DMS53 treated with DMSO at 0.1 percent for 48 hours (cell line): ENCODE data around the gene MUC21.
"Not testable (repeated sequence)": the region's sequence is repeated elsewhere in the genome, so short reads cannot be mapped to it uniquely, and the experiment has no call there.

ENCODE experiments used
- DNase-seq: peaks from one replicate; lab custom pipeline; 2025; ENCODE audit not compliant: unreplicated experiment; lab: John Stamatoyannopoulos, UW

MUC21 gene

DNA sequence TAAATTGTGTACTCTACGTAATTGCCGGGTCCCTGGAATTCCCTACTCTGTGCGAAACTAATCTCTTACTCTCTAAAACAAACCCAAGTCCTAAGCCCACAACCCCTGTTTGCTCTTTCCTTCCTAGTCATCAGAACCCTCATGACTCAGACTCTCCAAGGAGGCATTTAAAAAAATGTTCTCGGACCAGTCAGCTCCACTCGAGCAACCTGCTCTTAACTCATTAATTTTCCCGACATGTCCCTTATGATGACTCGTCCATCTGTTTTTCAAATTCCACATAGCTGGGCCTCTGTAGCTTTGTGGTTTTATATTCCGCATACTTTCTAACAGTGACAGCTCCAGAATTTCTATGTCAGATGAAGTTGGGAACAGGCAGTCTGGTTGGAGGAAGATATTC, 24.2 kb downstream of the MUC21 start:
- DNase-seq = no peak

DNA sequence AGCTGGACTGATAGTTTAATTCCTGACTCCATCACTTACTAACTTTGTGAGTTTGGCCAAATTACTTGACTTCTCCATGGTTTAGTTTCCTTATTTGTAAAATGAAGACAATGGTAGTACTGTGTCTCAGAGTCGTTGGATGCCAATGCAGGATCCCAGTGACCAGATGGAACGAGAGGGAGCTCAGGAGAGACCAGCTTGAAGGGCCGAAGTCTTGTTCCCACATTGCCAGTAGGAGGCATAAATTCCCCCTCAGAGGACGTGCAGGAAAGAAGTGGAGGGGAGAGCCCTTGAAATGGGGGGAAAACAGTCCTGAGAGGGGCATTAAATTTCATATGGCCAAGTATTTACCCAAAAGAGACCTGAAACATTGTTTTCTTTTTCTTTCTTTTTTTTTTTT, 24.6 kb downstream of the MUC21 start:
- no peak for DNase-seq

DNA sequence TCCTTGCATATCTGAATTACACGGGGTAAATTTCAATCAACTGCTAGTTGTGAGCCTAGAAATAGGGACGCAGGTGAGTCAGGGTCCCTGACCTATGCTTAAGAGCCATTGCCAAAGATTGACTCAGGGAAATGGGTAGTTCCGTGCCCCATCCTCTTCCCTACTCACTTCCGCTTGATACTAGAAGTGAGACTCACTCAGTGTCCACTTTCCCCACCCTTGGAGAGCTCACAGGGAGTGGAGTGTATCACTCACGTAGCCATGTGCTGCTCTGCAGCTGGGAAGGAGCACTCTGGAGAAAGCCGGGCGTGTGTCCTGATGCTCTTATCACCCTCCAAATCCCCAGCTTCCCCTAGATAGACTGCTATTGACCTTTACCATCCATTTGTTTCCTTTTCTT, 26.2 kb downstream of the MUC21 start:
- no peak for DNase-seq

DNA sequence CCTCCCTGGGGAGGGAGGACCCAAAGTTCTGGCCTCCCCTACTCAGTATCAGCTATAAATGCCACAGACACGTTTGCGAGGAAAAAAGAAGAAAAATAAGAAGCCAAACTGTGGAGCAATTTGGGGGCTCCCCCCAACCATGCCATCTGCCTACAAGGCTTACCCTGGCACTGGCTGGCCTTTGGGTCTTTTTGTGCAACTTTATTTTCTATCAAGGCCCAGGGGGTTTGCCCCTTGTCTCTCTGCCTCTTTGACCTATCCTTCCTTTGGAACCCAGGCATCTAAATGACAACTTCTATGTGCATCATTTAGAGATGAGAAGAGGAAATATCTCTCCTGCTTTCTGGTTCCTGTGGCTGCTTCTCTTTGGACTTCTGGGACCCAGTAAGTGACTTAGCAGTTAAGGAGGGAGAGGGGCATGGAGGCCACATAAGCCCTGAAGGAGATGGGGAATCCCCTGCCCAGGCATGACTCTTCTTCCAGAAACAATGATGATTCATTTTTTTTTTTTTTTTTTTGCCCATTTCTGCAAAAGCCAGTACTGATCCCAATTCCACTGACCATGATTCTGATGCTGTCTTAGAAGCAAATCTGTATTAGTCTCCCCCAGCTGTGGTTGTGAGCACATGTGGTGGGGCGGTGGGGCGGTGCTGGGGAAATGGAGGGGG, 27.0 kb downstream of the MUC21 start, which contains the start of gene MUC22:
Gene MUC22, plus strand, starts transcription at position 82 of the 668 bp plus-strand sequence. Its CDS starts 233 bp downstream, at position 315.
- DNase-seq = no peak

DNA sequence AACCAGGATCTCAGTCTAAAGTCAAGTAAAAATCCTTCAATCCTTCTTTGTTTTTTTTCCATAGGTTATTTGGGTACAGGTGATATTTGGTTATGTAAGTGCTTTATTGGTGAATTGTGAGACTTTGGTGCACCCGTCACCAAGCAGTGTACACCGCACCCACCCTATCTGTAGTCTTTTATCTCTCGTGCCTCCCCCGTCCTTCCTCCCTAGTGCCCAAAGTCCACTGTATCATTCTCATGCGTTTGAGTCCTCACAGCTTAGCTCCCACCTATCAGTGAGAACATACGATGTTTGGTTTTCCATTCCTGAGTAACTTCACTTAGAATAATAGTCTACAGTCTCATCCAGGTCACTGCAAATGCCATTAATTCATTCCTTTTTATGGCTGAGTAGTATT, 27.6 kb downstream of the MUC21 start:
- DNase-seq = no peak

DNA sequence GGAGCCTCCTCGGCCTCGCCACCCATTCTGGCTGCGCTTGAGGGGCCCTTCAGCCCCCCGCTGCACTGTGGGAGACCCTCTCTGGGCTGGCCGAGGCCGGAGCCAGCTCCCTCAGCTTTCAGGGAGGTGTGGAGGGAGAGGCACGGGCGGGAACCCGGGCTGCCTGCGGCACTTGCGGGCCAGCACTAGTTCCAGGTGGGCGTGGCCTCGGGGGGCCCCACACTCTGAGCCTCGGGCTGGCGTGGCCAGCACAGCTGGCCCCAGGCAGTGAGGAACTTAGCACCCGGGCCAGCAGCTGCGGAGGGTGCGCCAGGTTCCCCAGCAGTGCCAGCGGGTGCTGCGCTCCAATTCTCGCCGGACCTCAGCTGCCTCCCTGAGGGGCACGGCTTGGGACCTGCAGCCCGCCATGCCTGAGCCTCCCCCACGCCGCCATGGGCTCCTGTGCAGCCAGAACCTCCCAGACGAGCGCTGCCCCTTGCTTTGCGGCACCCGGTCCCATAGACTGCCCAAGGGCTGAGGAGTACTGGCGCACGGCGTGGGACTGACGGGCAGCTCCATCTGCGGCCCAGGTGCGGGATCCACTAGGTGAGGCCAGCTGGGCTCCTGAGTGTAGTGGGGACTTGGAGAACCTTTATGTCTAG, 33.3 kb downstream of the MUC21 start:
- no peak for DNase-seq

DNA sequence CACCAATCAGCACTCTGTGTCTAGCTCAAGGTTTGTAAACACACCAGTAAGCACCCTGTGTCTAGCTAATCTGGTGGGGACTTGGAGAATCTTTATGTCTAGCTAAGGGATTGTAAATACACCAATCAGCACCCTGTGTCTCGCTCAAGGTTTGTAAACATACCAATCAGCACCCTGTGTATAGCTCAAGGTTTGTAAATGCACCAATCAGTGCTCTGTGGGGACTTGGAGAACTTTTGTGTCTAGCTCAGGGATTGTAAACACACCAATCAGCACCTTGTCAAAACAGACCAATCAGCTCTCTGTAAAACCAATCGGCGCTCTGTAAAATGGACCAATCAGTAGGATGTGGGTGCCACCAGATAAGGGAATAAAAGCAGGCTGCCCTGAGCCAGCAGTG, 33.9 kb downstream of the MUC21 start:
- not testable (repeated sequence) for DNase-seq

DNA sequence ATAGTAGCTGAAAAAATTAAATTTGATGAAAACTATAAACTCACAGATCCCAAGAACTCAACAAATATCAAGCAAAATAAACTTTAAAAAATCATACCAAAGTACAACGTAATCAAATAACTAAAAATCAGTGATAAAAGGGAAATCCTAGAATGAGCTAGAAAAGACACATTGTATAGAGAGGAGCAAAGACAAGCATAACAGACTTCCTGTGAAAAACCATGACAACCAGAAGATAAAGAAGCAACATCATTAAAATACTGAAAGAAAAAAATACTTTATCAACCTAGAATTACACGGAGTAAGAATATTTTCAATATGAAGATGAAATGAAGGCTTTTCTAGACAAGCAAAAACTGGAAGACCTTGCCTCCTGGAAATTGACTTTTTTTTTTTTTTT, 36.5 kb downstream of the MUC21 start:
- DNase-seq = no peak

DNA sequence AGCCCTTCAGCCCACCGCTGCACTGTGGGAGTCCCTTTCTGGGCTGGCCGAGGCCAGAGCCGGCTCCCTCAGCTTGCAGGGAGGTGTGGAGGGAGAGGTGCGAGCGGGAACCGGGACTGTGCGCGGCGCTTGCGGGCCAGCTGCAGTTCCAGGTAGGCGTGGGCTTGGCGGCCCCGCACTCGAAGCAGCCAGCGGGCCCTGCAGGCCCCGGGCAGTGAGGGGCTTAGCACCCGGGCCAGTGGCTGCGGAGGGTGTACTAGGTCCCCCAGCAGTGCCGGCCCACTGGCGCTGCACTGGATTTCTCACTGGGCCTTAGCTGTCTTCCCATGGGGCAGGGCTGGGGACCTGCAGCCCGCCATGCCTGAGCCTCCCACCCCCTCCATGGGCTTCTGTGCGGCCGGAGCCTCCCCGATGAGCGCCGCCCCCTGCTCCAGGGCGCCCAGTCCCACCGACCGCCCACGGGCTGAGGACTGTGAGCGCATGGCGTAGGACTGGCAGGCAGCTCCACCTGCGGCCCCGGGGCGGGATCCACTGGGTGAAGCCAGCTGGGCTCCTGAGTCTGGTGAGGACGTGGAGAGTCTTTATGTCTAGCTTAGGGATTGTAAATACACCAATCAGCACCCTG, 37.2 kb downstream of the MUC21 start:
- not testable (repeated sequence) for DNase-seq

DNA sequence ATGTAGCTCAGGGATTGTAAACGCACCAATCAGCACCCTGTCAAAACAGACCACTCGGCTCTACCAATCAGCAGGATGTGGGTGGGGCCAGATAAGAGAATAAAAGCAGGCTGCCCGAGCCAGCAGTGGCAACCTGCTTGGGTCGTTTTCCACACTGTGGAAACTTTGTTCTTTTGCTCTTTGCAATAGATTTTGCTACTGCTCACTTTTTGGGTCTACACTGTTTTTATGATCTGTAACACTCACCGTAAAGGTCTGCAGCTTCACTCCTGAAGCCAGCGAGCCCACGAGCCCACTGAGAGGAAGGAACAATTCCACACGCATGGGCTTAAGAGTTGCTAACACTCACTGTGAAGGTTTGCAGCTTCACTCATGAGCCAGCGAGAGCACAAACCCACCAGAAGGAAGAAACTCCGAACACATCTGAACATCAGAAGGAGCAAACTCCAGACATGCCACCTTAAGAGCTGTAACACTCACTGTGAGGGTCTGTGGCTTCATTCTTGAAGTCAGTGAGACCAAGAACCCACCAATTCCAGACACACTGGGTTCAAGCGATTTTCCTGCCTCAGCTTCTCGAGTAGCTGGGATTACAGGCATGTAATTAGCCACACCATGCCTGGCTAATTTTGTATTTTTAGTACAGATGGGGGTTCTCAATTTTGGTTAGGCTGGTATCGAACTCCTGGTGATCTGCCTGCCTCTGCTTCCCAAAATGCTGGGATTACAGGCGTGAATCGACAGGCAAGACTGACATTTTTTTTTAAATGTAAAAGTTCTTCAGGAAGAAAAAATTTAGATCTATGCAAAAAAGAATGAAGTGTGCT, 38.4 kb downstream of the MUC21 start:
- not testable (repeated sequence) for DNase-seq

DNA sequence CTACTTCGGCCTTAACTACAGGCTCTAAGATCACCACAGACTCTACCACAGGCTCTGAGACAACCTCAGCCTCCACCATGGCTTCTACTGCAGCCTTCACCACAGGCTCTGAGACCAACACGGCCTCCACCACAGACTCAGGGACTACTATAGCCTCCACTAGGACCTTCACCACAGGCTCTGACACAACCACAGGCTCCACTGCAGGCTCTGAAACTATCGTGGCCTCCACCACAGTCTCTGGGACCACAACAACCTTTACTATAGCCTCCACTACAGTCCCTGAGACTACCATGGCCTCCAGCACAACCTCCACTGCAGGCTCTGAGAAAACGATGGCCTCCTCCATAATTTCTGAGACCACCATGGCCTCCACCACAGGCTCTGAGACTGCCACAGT, 42.1 kb downstream of the MUC21 start:
- DNase-seq = no peak

DNA sequence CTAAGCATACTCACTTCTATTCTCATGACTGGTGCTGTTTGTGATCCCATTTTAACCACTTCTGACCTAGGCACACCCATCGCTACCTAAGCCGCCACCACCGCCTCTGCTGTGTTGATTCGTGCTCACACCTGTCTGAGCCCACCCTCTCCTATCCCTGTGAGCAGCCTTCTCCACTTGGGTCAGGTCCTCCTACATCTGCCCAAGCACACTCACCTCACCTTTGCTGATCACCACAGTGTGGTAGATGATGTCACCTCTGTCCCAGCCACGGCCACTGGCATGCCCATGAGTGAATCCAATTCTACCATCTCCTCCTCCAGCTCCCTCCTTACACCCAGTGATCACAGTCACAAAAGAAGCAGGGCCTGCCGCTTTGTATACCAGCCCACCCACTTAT, 47.6 kb downstream of the MUC21 start:
- DNase-seq = no peak

DNA sequence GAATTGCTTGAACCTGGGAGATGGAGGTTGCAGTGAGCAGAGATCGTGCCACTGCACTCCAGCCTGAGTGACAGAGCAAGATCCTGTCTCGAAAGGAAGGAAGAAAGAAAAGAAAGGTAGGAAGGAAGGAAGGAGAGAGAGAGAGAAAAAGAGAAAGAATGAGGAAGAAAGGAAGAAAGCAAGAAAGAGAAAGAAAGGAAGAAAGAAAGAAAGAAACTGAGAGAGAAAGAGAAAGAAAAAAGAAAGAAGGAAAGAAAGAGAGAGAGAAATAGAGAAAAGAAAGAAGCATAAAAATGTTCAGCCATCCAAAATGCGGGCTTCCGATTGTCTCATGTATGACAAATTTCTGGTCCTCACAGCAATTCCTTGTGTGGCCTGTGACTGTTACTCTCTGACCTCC, 49.6 kb downstream of the MUC21 start:
- no peak for DNase-seq

DNA sequence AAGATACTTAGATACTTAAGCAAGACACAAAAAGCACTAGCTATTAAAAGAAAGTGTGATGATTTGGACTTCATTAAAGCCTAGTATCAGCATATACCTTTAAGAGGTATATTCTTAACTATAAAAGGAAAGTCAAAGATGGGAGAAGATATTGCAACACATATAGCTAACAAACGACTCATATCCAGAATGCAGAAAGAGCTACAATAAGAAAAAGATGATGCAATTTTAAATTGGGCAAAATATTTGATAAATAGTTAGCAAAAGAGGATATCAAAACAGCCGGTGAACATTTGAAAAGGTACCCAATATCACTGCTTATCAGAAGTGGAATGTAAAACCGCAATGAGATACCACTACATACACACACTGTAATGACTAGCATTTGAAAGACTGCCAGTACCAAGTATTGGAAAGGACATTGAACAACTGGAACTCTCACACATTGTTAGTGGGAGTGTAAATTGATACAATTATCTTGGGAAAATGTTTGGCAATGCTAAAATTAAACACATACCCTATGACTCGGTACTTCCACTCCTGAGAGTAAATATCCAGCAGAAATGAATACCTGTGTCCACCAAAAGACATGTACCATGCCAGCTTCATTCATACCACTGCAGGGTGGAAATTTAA, 52.5 kb downstream of the MUC21 start:
- no peak for DNase-seq

DNA sequence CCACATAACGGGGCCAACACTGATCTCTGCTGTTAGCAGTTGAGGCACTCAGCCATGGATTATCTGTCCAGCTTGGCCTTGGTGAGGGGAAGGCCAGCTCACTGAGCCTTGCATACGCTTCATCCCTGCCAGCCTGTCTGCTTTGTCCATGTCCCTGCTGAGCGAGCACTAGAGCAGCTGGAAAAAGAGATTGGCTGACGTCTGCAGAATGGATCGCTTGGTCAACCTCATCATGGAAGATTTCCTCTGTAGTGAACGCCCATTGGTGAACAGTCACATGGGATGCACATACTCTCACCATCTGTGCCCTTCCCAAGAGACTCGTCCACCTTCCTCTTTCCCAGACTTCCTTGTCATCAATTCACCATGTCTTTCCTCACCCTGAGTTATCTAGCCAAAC, 53.7 kb downstream of the MUC21 start:
- DNase-seq = no peak

DNA sequence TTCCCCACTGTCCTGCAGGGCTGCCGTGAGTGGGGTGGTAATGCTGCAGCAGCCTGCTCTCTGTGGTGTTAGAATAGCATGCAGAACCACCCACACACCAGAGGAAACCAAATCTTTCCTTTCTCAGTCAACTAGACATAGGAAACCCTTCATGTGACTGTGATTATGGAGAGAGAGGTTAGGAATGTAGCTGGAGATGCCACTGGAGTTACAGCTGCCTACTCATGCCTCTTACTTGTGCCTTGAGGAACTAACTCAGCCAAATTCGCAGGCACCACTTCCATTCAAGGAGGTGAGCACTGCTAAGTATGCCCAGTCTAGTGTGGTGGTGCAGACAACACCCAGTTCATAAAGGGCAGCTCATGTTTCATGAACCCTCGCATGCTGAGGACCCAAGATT, 54.2 kb downstream of the MUC21 start:
- DNase-seq = no peak

DNA sequence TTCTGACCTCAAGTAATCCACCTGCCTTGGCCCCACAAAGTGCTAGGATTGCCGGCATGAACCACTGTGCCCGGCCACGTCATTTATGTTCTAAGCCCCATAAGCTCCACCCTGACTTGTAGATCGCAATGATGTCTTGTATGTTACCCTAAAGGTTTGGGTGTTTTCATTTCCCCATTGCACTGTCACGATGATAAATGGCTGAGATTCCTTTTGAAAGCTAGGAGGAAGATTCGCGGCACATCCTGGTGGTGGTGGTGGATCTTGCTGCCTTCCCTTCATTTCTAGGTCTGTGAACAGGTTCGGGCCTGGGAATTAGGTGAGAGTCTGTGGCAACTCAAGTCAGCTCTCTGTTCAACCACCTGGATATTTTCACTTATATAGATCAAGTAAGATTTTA, 55.0 kb downstream of the MUC21 start:
- DNase-seq = no peak
